HCT116 (cell line): ENCODE results near the gene ANKRD23.

Source experiments
- CEBPB ChIP-seq: IDR thresholded peaks from 2 replicates; pipeline ENCODE4 v1.6.1; 2012; ENCODE audit warnings: low read depth
- ELF1 ChIP-seq: IDR thresholded peaks from 2 replicates; pipeline ENCODE4 v1.6.1; 2012; ENCODE audit warnings: low read depth, borderline replicate concordance
- EZH2 ChIP-seq: fragments of 200-600 bp; sonication (generic); IDR thresholded peaks from 2 replicates; pipeline ENCODE4 v1.6.1; 2017; ENCODE audit warnings: antibody characterized with exemption, mixed run types
- EZH2phosphoT487 ChIP-seq: fragments of 200-600 bp; IDR thresholded peaks from 2 replicates; pipeline ENCODE4 v1.6.1; 2018; ENCODE audit warnings: antibody characterized with exemption, borderline replicate concordance
- POLR2A ChIP-seq: IDR thresholded peaks from 2 replicates; pipeline ENCODE4 v1.7.0; 2011; ENCODE audit warnings: borderline replicate concordance; ENCODE audit not compliant: insufficient read depth, insufficient read length; ENCODE audit errors: extremely low read depth
- POLR2AphosphoS5 ChIP-seq: IDR thresholded peaks from 2 replicates; pipeline ENCODE4 v1.6.1; 2011; ENCODE audit warnings: mild to moderate bottlenecking, low read depth, low read length, moderate library complexity
- RAD21 ChIP-seq: IDR thresholded peaks from 2 replicates; pipeline ENCODE4 v1.6.1; 2012; ENCODE audit warnings: low read depth, mild to moderate bottlenecking
- SP1 ChIP-seq: IDR thresholded peaks from 2 replicates; pipeline ENCODE4 v1.6.1; 2012; ENCODE audit warnings: low read depth
- ZFX ChIP-seq: fragments of 450-650 bp; IDR thresholded peaks from 2 replicates; pipeline ENCODE4 v1.6.1; 2017
- TF ChIP-seq, protein P1 (sequence below), 3 experiments: fragments of 200-600 bp in 1 of 3; sonication (generic) in 1 of 3; IDR thresholded peaks in 2 of 3; conservative IDR thresholded peaks in 1 of 3; 2 replicates each; pipeline ENCODE4 v1.5.1; 2012 to 2017; ENCODE audit warnings: low read depth in 2 of 3, low read length in 2 of 3, antibody characterized with exemption in 1 of 3, borderline replicate concordance in 1 of 3, control low read depth in 1 of 3, mild to moderate bottlenecking in 1 of 3, mixed read lengths in 1 of 3, mixed run types in 1 of 3, moderate library complexity in 1 of 3; ENCODE audit not compliant: insufficient read depth in 1 of 3
- TF ChIP-seq, protein P2 (sequence below): IDR thresholded peaks from 2 replicates; pipeline ENCODE4 v1.6.1; 2012; ENCODE audit warnings: low read depth
- TF ChIP-seq, protein P3 (sequence below): IDR thresholded peaks from 2 replicates; pipeline ENCODE4 v1.6.1; 2012
- TF ChIP-seq, protein P4 (sequence below): IDR thresholded peaks from 2 replicates; pipeline ENCODE4 v1.6.1; 2011; ENCODE audit warnings: mild to moderate bottlenecking, low read length, moderate library complexity; ENCODE audit not compliant: insufficient replicate concordance; ENCODE audit errors: extremely low read depth

DNA sequence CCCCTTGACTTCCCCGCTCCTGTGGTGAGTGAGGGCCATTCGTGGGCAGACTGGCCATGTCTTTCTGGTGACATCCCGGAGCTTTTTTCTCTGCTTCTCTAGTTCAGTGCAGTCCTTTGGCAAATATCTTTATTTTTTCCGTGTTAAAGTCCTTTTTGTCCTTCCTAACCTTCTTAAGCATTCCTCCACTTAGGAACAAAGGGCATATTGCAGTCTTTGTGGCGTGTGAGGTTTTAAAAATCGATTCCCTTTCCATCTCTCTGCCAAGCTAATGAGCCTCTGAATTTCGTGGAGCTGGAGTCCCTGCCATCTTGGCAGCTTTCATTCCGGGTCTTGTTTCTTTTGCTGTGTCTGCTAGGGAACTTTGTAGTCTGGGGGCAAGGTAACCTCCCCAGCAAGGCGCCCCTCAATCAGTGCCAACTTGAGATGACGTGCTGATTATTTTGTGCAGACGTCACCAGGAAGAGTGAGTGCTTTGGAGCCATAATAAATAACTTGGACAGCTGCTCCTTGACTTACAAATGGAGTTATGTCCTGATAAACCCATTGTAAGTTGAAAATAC lies 22.6 kb downstream of the ANKRD23 start:
- TF ChIP-seq EZH2 (no peak), RAD21 (no peak), POLR2A (no peak), EZH2phosphoT487 (no peak), SP1 (no peak), POLR2AphosphoS5 (no peak), CEBPB (no peak), ELF1 (no peak), ZFX (no peak)
- TF ChIP-seq, protein P1, sequence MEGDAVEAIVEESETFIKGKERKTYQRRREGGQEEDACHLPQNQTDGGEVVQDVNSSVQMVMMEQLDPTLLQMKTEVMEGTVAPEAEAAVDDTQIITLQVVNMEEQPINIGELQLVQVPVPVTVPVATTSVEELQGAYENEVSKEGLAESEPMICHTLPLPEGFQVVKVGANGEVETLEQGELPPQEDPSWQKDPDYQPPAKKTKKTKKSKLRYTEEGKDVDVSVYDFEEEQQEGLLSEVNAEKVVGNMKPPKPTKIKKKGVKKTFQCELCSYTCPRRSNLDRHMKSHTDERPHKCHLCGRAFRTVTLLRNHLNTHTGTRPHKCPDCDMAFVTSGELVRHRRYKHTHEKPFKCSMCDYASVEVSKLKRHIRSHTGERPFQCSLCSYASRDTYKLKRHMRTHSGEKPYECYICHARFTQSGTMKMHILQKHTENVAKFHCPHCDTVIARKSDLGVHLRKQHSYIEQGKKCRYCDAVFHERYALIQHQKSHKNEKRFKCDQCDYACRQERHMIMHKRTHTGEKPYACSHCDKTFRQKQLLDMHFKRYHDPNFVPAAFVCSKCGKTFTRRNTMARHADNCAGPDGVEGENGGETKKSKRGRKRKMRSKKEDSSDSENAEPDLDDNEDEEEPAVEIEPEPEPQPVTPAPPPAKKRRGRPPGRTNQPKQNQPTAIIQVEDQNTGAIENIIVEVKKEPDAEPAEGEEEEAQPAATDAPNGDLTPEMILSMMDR (IDR thresholded peaks at IDR 0.05 in 2 of 3, conservative IDR thresholded peaks at IDR 0.05 in 1 of 3; ENCODE audit: borderline replicate concordance in 1 of 3, insufficient read depth in 1 of 3, low read depth in 2 of 3, low read length in 2 of 3) = no peak
- TF ChIP-seq, protein P2, sequence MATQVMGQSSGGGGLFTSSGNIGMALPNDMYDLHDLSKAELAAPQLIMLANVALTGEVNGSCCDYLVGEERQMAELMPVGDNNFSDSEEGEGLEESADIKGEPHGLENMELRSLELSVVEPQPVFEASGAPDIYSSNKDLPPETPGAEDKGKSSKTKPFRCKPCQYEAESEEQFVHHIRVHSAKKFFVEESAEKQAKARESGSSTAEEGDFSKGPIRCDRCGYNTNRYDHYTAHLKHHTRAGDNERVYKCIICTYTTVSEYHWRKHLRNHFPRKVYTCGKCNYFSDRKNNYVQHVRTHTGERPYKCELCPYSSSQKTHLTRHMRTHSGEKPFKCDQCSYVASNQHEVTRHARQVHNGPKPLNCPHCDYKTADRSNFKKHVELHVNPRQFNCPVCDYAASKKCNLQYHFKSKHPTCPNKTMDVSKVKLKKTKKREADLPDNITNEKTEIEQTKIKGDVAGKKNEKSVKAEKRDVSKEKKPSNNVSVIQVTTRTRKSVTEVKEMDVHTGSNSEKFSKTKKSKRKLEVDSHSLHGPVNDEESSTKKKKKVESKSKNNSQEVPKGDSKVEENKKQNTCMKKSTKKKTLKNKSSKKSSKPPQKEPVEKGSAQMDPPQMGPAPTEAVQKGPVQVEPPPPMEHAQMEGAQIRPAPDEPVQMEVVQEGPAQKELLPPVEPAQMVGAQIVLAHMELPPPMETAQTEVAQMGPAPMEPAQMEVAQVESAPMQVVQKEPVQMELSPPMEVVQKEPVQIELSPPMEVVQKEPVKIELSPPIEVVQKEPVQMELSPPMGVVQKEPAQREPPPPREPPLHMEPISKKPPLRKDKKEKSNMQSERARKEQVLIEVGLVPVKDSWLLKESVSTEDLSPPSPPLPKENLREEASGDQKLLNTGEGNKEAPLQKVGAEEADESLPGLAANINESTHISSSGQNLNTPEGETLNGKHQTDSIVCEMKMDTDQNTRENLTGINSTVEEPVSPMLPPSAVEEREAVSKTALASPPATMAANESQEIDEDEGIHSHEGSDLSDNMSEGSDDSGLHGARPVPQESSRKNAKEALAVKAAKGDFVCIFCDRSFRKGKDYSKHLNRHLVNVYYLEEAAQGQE = no peak
- TF ChIP-seq, protein P3, sequence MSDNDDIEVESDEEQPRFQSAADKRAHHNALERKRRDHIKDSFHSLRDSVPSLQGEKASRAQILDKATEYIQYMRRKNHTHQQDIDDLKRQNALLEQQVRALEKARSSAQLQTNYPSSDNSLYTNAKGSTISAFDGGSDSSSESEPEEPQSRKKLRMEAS = no peak
- TF ChIP-seq, protein P4, sequence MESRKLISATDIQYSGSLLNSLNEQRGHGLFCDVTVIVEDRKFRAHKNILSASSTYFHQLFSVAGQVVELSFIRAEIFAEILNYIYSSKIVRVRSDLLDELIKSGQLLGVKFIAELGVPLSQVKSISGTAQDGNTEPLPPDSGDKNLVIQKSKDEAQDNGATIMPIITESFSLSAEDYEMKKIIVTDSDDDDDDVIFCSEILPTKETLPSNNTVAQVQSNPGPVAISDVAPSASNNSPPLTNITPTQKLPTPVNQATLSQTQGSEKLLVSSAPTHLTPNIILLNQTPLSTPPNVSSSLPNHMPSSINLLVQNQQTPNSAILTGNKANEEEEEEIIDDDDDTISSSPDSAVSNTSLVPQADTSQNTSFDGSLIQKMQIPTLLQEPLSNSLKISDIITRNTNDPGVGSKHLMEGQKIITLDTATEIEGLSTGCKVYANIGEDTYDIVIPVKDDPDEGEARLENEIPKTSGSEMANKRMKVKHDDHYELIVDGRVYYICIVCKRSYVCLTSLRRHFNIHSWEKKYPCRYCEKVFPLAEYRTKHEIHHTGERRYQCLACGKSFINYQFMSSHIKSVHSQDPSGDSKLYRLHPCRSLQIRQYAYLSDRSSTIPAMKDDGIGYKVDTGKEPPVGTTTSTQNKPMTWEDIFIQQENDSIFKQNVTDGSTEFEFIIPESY = no peak
